IMR-90 (cell line): ENCODE results near the gene ACACB. TPM values are rescaled to one million over a fixed set of nuclear protein-coding genes. Genes with fewer than 3 reads are reported as not detected.

Experiments used
- ATAC-seq: fragments of 200-7000 bp; cut with Tn5 transposase; 2 replicates; pipeline ENCODE4 v1.9.1; 2020; ENCODE audit warnings: low read depth, mild to moderate bottlenecking, moderate library complexity
- BruUV-seq: library from RNA; stranded (reverse); fragments of 400-500 nt; replicated peaks from 2 replicates; lab custom pipeline; 2021; lab: Mats Ljungman, UMichigan
- CTCF ChIA-PET: fragments of 300-600 bp; formaldehyde crosslinking; extraction: SDS; loops from one replicate; lab custom pipeline; 2021; ENCODE audit warnings: antibody characterized with exemption; lab: Yijun Ruan, JAX
- POLR2A ChIA-PET: fragments of 300-600 bp; sonication (Branson Sonifier 250); formaldehyde crosslinking; loops from one replicate; lab custom pipeline; 2022; ENCODE audit warnings: antibody characterized with exemption; ENCODE audit not compliant: unreplicated experiment; lab: Charles Lee
- DNase-seq: peaks from one replicate; pipeline ENCODE4 v3.0.0; 2013
- H2AFZ ChIP-seq: replicated peaks from 2 replicates; pipeline ENCODE3; 2013; ENCODE audit warnings: low read length, mild to moderate bottlenecking; ENCODE audit not compliant: poor library complexity
- H2AK5ac ChIP-seq: 2 replicates; pipeline ENCODE4 v1.6.1; 2013; ENCODE audit warnings: low read depth, low read length, inconsistent platforms
- H2AK9ac ChIP-seq: replicated peaks from 2 replicates; pipeline ENCODE3; 2013; ENCODE audit warnings: mild to moderate bottlenecking, low read depth, low read length, moderate library complexity; ENCODE audit not compliant: poor library complexity
- H2BK120ac ChIP-seq: 2 replicates; pipeline ENCODE4 v1.6.1; 2013; ENCODE audit warnings: low read depth, low read length, inconsistent platforms
- H2BK15ac ChIP-seq: 3 replicates; pipeline ENCODE4 v1.6.1; 2013; ENCODE audit warnings: low read depth, low read length, inconsistent platforms
- H2BK20ac ChIP-seq: 2 replicates; pipeline ENCODE4 v1.6.1; 2013; ENCODE audit warnings: low read depth, mild to moderate bottlenecking, inconsistent platforms, low read length, moderate library complexity
- H2BK5ac ChIP-seq: 2 replicates; pipeline ENCODE4 v1.6.1; 2013; ENCODE audit warnings: mild to moderate bottlenecking, low read depth, low read length, inconsistent platforms; ENCODE audit not compliant: poor library complexity, severe bottlenecking
- H3K14ac ChIP-seq: replicated peaks from 2 replicates; pipeline ENCODE4 v1.6.1; 2013; ENCODE audit warnings: low read depth, low read length, inconsistent platforms
- H3K18ac ChIP-seq: 2 replicates; pipeline ENCODE4 v1.6.1; 2013; ENCODE audit warnings: low read depth, low read length, control low read depth
- H3K23ac ChIP-seq: 2 replicates; pipeline ENCODE4 v1.6.1; 2013; ENCODE audit warnings: low read depth, low read length, inconsistent platforms
- H3K27ac ChIP-seq: 2 replicates; pipeline ENCODE4 v1.5.1; 2013; ENCODE audit warnings: mild to moderate bottlenecking, control low read depth, low read length; ENCODE audit not compliant: insufficient read depth
- H3K27me3 ChIP-seq: 2 replicates; pipeline ENCODE4 v1.6.1; 2013; ENCODE audit warnings: low read length; ENCODE audit not compliant: control insufficient read depth, insufficient read depth
- H3K36me3 ChIP-seq: 2 replicates; pipeline ENCODE4 v1.6.1; 2013; ENCODE audit warnings: low read length, mixed read lengths; ENCODE audit not compliant: control insufficient read depth, insufficient read depth
- H3K4ac ChIP-seq: 2 replicates; pipeline ENCODE4 v1.6.1; 2013; ENCODE audit warnings: low read depth, low read length, inconsistent platforms
- H3K4me1 ChIP-seq: 2 replicates; pipeline ENCODE4 v1.6.1; 2013; ENCODE audit warnings: low read length, mixed read lengths; ENCODE audit not compliant: control insufficient read depth, insufficient read depth
- H3K4me2 ChIP-seq: 2 replicates; pipeline ENCODE4 v1.6.1; 2013; ENCODE audit warnings: low read depth, mild to moderate bottlenecking, control low read depth, low read length, moderate library complexity
- H3K4me3 ChIP-seq: 2 replicates; pipeline ENCODE4 v1.5.1; 2013; ENCODE audit warnings: low read depth, mild to moderate bottlenecking, control low read depth, low read length, moderate library complexity; ENCODE audit not compliant: insufficient read depth
- H3K56ac ChIP-seq: 2 replicates; pipeline ENCODE4 v1.6.1; 2013; ENCODE audit warnings: low read length, inconsistent platforms; ENCODE audit not compliant: insufficient read depth; ENCODE audit errors: extremely low read depth
- H3K79me1 ChIP-seq, 2 experiments: 2 replicates each; pipeline ENCODE4 v1.6.1; 2013; ENCODE audit warnings: low read length in 2 of 2, inconsistent platforms in 1 of 2, low read depth in 1 of 2
- H3K9ac ChIP-seq: 2 replicates; pipeline ENCODE4 v1.6.1; 2013; ENCODE audit warnings: low read depth, low read length, control low read depth
- H3K9me1 ChIP-seq: 2 replicates; pipeline ENCODE4 v1.6.1; 2013; ENCODE audit warnings: low read length, inconsistent platforms; ENCODE audit not compliant: insufficient read depth
- H3K9me3 ChIP-seq: 2 replicates; pipeline ENCODE4 v1.6.1; 2013; ENCODE audit warnings: low read length; ENCODE audit not compliant: control insufficient read depth, insufficient read depth
- H4K20me1 ChIP-seq: 2 replicates; pipeline ENCODE4 v1.6.1; 2013; ENCODE audit warnings: low read length, inconsistent platforms; ENCODE audit not compliant: insufficient read depth
- H4K5ac ChIP-seq: 2 replicates; pipeline ENCODE4 v1.6.1; 2013; ENCODE audit warnings: mild to moderate bottlenecking, low read depth, low read length, control low read depth
- H4K8ac ChIP-seq, 2 experiments: 2 replicates each; pipeline ENCODE4 v1.6.1; 2013; ENCODE audit warnings: low read depth in 2 of 2, low read length in 2 of 2, control low read depth in 1 of 2, inconsistent platforms in 1 of 2
- H4K91ac ChIP-seq: 2 replicates; pipeline ENCODE4 v1.6.1; 2013; ENCODE audit warnings: low read depth, low read length, inconsistent platforms; ENCODE audit not compliant: insufficient read depth
- MAZ ChIP-seq: IDR thresholded peaks from 2 replicates; pipeline ENCODE4 v1.6.1; 2012; ENCODE audit warnings: low read depth, mild to moderate bottlenecking, low read length, improper control_type of control experiment, moderate library complexity, borderline replicate concordance
- MXI1 ChIP-seq: IDR thresholded peaks from 2 replicates; pipeline ENCODE4 v1.6.1; 2012; ENCODE audit warnings: low read depth, mild to moderate bottlenecking, low read length, moderate library complexity, borderline replicate concordance
- NFE2L2 ChIP-seq: fragments of 150-350 bp; IDR thresholded peaks from 2 replicates; pipeline ENCODE4 v1.6.1; 2016; ENCODE audit warnings: low read depth, mild to moderate bottlenecking, low read length
- RAD21 ChIP-seq: IDR thresholded peaks from 2 replicates; pipeline ENCODE4 v1.6.1; 2012; ENCODE audit warnings: low read length, improper control_type of control experiment
- WGBS, 2 experiments: methylation state at CpG; one replicate each; pipeline versions ENCODE4 v1.1.5 to v1.1.7; 2013; ENCODE audit warnings: missing lambda C conversion rate in 2 of 2; ENCODE audit not compliant: insufficient read length in 1 of 2; ENCODE audit errors: extremely low coverage in 2 of 2; 5-methylcytosine and 5-hydroxymethylcytosine counted together
- dilution Hi-C: fragments of 300-500 bp; cut with HindIII; formaldehyde crosslinking; loops from one replicate; pipeline ENCODE4 v1.14.3; 2018; ENCODE audit warnings: low sequenced_read_pairs; ENCODE audit not compliant: unreplicated experiment
- in situ Hi-C: fragments of 300-500 bp; cut with MboI; formaldehyde crosslinking; loops from 3 replicates; pipeline ENCODE4 v1.14.3; 2019; ENCODE audit warnings: low sequenced_read_pairs, inconsistent platforms, mixed read lengths
- intact Hi-C: fragments of 100-400 bp; cut with micrococcal nuclease; formaldehyde crosslinking; loops from 2 replicates; pipeline ENCODE4 v1.10.0; 2022
- polyA plus RNA-seq, 3 experiments: library from polyadenylated mRNA; depleted of rRNA; stranded (reverse); fragments of >200 nt; gene quantifications; 2 replicates each; pipeline ENCODE4 v1.2.3, GENCODE V29; 2012; ENCODE audit warnings: low replicate concordance in 1 of 3
- total RNA-seq: library from RNA; depleted of rRNA; stranded (reverse); fragments of >200 nt; gene quantifications from 2 replicates; pipeline ENCODE4 v1.2.3, GENCODE V29; 2012
- TF ChIP-seq, protein P1 (sequence below): conservative IDR thresholded peaks from 2 replicates; pipeline ENCODE4 v1.5.1; 2012; ENCODE audit warnings: mild to moderate bottlenecking, low read depth, low read length, improper control_type of control experiment

ACACB gene
- total and polyA plus RNA-seq, 2 of the 4 experiments (the other 2 are of a cell fraction), result 2.0 to 2.1 TPM

DNA sequence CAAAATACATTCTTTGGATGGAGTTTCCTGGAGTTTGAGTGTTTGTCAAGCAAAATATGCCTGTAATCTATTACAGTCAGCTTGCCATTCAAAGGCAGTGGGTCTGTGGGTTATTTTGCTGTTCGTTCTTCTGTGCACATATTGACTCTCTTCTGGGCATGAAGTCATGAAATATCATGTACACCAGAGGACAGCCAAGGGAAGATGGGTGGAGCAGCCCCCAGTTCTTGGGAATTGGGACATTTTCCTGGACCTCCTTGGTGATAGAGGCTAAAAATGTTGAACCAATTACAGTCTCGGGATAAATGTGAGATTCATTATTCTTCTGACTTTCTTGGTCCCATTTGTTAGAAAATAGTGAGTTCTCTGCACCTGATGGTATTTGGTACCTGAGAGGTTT, 103.6 kb downstream of the ACACB start:
- Histone ChIP-seq H3K18ac (no peak overlapping the region), H3K9ac (no peak overlapping the region), H3K4me1 (no peaks in the 10 kb centered on the region), H4K5ac (no peak overlapping the region), H4K91ac (no peak overlapping the region), H3K4me2 (no peak overlapping the region), H3K23ac (no peak overlapping the region), H3K27ac (no peak overlapping the region), H3K4me3 (no peak overlapping the region), H4K8ac (no peak overlapping the region), H2BK5ac (no peak overlapping the region), H3K36me3 (no peaks in the 10 kb centered on the region), H3K9me1 (no peaks in the 10 kb centered on the region), H2AK5ac (no peak overlapping the region), H3K27me3 (no peaks in the 10 kb centered on the region), H4K20me1 (no peaks in the 10 kb centered on the region), H3K9me3 (no peaks in the 10 kb centered on the region), H2AK9ac (no peak overlapping the region), H3K14ac (no peak overlapping the region), H3K4ac (no peak overlapping the region), H2AFZ (no peak overlapping the region), H3K56ac (no peak overlapping the region), H3K79me1 (no peaks in the 10 kb centered on the region), H2BK120ac (no peak overlapping the region), H2BK20ac (no peak overlapping the region), H2BK15ac (no peak overlapping the region)
- ChIA-PET POLR2A (no interaction called here), CTCF (no interaction called here)
- intact Hi-C loops (no loop called here), dilution Hi-C loops (no loop called here), in situ Hi-C loops (no loop called here)
- DNase-seq, result no peak
- TF ChIP-seq MAZ (no peak), RAD21 (no peak), MXI1 (no peak), NFE2L2 (no peak)
- TF ChIP-seq, protein P1, sequence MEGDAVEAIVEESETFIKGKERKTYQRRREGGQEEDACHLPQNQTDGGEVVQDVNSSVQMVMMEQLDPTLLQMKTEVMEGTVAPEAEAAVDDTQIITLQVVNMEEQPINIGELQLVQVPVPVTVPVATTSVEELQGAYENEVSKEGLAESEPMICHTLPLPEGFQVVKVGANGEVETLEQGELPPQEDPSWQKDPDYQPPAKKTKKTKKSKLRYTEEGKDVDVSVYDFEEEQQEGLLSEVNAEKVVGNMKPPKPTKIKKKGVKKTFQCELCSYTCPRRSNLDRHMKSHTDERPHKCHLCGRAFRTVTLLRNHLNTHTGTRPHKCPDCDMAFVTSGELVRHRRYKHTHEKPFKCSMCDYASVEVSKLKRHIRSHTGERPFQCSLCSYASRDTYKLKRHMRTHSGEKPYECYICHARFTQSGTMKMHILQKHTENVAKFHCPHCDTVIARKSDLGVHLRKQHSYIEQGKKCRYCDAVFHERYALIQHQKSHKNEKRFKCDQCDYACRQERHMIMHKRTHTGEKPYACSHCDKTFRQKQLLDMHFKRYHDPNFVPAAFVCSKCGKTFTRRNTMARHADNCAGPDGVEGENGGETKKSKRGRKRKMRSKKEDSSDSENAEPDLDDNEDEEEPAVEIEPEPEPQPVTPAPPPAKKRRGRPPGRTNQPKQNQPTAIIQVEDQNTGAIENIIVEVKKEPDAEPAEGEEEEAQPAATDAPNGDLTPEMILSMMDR, result no peak
- BruUV-seq, result no TSS peak
- WGBS, 2 experiments, result 86% methylated on average over 1 of the region's 2 CpGs; no CpG with 5 or more reads in 1 of the 2 experiments
- no peak for ATAC-seq
